ENCODE data around the gene STAM2. TPM values are rescaled to one million over a fixed set of nuclear protein-coding genes. Genes with fewer than 3 reads are reported as not detected.
A peak's percentile ranks its signal among the peaks of the same experiment; 100 is the strongest.
"Not testable (repeated sequence)": the region's sequence is repeated elsewhere in the genome, so short reads cannot be mapped to it uniquely, and the experiment has no call there.

STAM2 gene
- total RNA-seq, 2 donors from 2014 or later: 14.8 to 17.3 TPM

GRCh38 chr2:152162141-152162540 lies 13.4 kb downstream of the STAM2 start:
- peaks cover 18% of the 10 kb centered on the region for H3K4me1 Mint-ChIP-seq
- H3K27ac Mint-ChIP-seq: no peak overlapping the region
- no peak for ATAC-seq (replicated peaks)
- H3K27me3 Mint-ChIP-seq: no peaks in the 10 kb centered on the region
- peaks cover 7% of the 10 kb centered on the region for H3K36me3 Mint-ChIP-seq (ENCODE audit: low read depth)
- no peak overlapping the region for H3K4me3 Mint-ChIP-seq
- no peaks in the 10 kb centered on the region for H3K9me3 Mint-ChIP-seq

- no peak overlapping the region for H3K27ac Mint-ChIP-seq
- no peaks in the 10 kb centered on the region for H3K27me3 Mint-ChIP-seq
- H3K36me3 Mint-ChIP-seq (ENCODE audit: low read depth): peaks cover 12% of the 10 kb centered on the region
- no peaks in the 10 kb centered on the region for H3K9me3 Mint-ChIP-seq
- H3K4me3 Mint-ChIP-seq: no peak overlapping the region
- H3K4me1 Mint-ChIP-seq: peaks cover 17% of the 10 kb centered on the region
- no peak for ATAC-seq (replicated peaks)
These were observed 14.0 kb downstream of the STAM2 start for GRCh38 chr2:152161598-152161997.

- H3K4me3 Mint-ChIP-seq; ATAC-seq (replicated peaks); H3K27ac Mint-ChIP-seq; H3K9me3 Mint-ChIP-seq; H3K27me3 Mint-ChIP-seq: not testable (repeated sequence)
- Mint-ChIP-seq H3K36me3 (ENCODE audit: low read depth) (peaks cover 13% of the 10 kb centered on the region), H3K4me1 (peaks cover 12% of the 10 kb centered on the region)
These were observed 15.2 kb downstream of the STAM2 start for GRCh38 chr2:152160378-152160777.

GRCh38 chr2:152157253-152157652 lies 18.3 kb downstream of the STAM2 start:
- no peaks in the 10 kb centered on the region for H3K9me3 Mint-ChIP-seq
- H3K27me3 Mint-ChIP-seq: no peaks in the 10 kb centered on the region
- no peak overlapping the region for H3K27ac Mint-ChIP-seq
- H3K4me1 Mint-ChIP-seq: peaks cover 6% of the 10 kb centered on the region
- H3K4me3 Mint-ChIP-seq: no peak overlapping the region
- ATAC-seq (replicated peaks): no peak
- peaks cover 13% of the 10 kb centered on the region for H3K36me3 Mint-ChIP-seq (ENCODE audit: low read depth)

- ATAC-seq (replicated peaks): no peak
- H3K36me3 Mint-ChIP-seq (ENCODE audit: low read depth): peaks cover 7% of the 10 kb centered on the region
- H3K4me3 Mint-ChIP-seq: no peak overlapping the region
- no peak overlapping the region for H3K27ac Mint-ChIP-seq
- no peaks in the 10 kb centered on the region for H3K9me3 Mint-ChIP-seq
- peaks cover 6% of the 10 kb centered on the region for H3K4me1 Mint-ChIP-seq
- H3K27me3 Mint-ChIP-seq: no peaks in the 10 kb centered on the region
These were observed 20.4 kb downstream of the STAM2 start for GRCh38 chr2:152155209-152155608.

GRCh38 chr2:152154462-152154861 lies 21.1 kb downstream of the STAM2 start:
- Mint-ChIP-seq H3K4me1 (peaks cover 6% of the 10 kb centered on the region), H3K36me3 (ENCODE audit: low read depth) (peaks cover 11% of the 10 kb centered on the region), H3K27me3 (no peaks in the 10 kb centered on the region), H3K27ac (no peak overlapping the region), H3K4me3 (no peak overlapping the region), H3K9me3 (no peaks in the 10 kb centered on the region)
- ATAC-seq (replicated peaks): no peak

- peaks cover 5% of the 10 kb centered on the region for H3K4me1 Mint-ChIP-seq
- no peaks in the 10 kb centered on the region for H3K27me3 Mint-ChIP-seq
- peaks cover 39% of the 10 kb centered on the region for H3K36me3 Mint-ChIP-seq (ENCODE audit: low read depth)
- no peaks in the 10 kb centered on the region for H3K9me3 Mint-ChIP-seq
- peak; percentile 91 for ATAC-seq (replicated peaks)
- peak overlapping the region; percentile 0 for H3K4me3 Mint-ChIP-seq
- no peak overlapping the region for H3K27ac Mint-ChIP-seq
These were observed 40.9 kb downstream of the STAM2 start for GRCh38 chr2:152134488-152135280.

GRCh38 chr2:152132306-152132705 lies 43.3 kb downstream of the STAM2 start:
- Mint-ChIP-seq H3K4me3 (no peak overlapping the region), H3K27me3 (no peaks in the 10 kb centered on the region), H3K4me1 (peaks cover 5% of the 10 kb centered on the region), H3K9me3 (no peaks in the 10 kb centered on the region), H3K36me3 (ENCODE audit: low read depth) (peaks cover 48% of the 10 kb centered on the region), H3K27ac (no peak overlapping the region)
- no peak for ATAC-seq (replicated peaks)

- no peak overlapping the region for H3K4me3 Mint-ChIP-seq
- peaks cover 65% of the 10 kb centered on the region for H3K36me3 Mint-ChIP-seq (ENCODE audit: low read depth)
- H3K9me3 Mint-ChIP-seq: no peaks in the 10 kb centered on the region
- no peak for ATAC-seq (replicated peaks)
- no peaks in the 10 kb centered on the region for H3K27me3 Mint-ChIP-seq
- no peaks in the 10 kb centered on the region for H3K4me1 Mint-ChIP-seq
- H3K27ac Mint-ChIP-seq: no peak overlapping the region
These were observed 47.9 kb downstream of the STAM2 start for GRCh38 chr2:152127628-152128027.

GRCh38 chr2:152126664-152127063 lies 48.9 kb downstream of the STAM2 start:
- Mint-ChIP-seq H3K36me3 (ENCODE audit: low read depth) (peaks cover 60% of the 10 kb centered on the region), H3K27ac (no peak overlapping the region), H3K4me1 (no peaks in the 10 kb centered on the region), H3K4me3 (no peak overlapping the region), H3K9me3 (no peaks in the 10 kb centered on the region), H3K27me3 (no peaks in the 10 kb centered on the region)
- ATAC-seq (replicated peaks): no peak

GRCh38 chr2:152122161-152122560 lies 53.4 kb downstream of the STAM2 start:
- ATAC-seq (replicated peaks): no peak
- H3K4me1 Mint-ChIP-seq: no peaks in the 10 kb centered on the region
- H3K36me3 Mint-ChIP-seq (ENCODE audit: low read depth): peaks cover 62% of the 10 kb centered on the region
- no peaks in the 10 kb centered on the region for H3K27me3 Mint-ChIP-seq
- H3K27ac Mint-ChIP-seq: no peak overlapping the region
- H3K4me3 Mint-ChIP-seq: no peak overlapping the region
- no peaks in the 10 kb centered on the region for H3K9me3 Mint-ChIP-seq

- Mint-ChIP-seq H3K36me3 (ENCODE audit: low read depth) (peaks cover 66% of the 10 kb centered on the region), H3K27me3 (no peaks in the 10 kb centered on the region), H3K4me1 (no peaks in the 10 kb centered on the region), H3K4me3 (no peak overlapping the region), H3K27ac (no peak overlapping the region), H3K9me3 (no peaks in the 10 kb centered on the region)
- no peak for ATAC-seq (replicated peaks)
These were observed 55.1 kb downstream of the STAM2 start for GRCh38 chr2:152120430-152120829.

GRCh38 chr2:152115952-152116351 lies 59.6 kb downstream of the STAM2 start:
- peaks cover 27% of the 10 kb centered on the region for H3K36me3 Mint-ChIP-seq (ENCODE audit: low read depth)
- no peaks in the 10 kb centered on the region for H3K27me3 Mint-ChIP-seq
- ATAC-seq (replicated peaks): no peak
- H3K4me3 Mint-ChIP-seq: no peak overlapping the region
- no peaks in the 10 kb centered on the region for H3K9me3 Mint-ChIP-seq
- no peak overlapping the region for H3K27ac Mint-ChIP-seq
- no peaks in the 10 kb centered on the region for H3K4me1 Mint-ChIP-seq

GRCh38 chr2:152114366-152114765 lies 61.2 kb downstream of the STAM2 start:
- ATAC-seq (replicated peaks): no peak
- H3K9me3 Mint-ChIP-seq: no peaks in the 10 kb centered on the region
- peaks cover 14% of the 10 kb centered on the region for H3K36me3 Mint-ChIP-seq (ENCODE audit: low read depth)
- no peak overlapping the region for H3K4me3 Mint-ChIP-seq
- H3K27ac Mint-ChIP-seq: no peak overlapping the region
- no peaks in the 10 kb centered on the region for H3K4me1 Mint-ChIP-seq
- H3K27me3 Mint-ChIP-seq: no peaks in the 10 kb centered on the region

- H3K27me3 Mint-ChIP-seq; H3K4me1 Mint-ChIP-seq; H3K9me3 Mint-ChIP-seq; H3K27ac Mint-ChIP-seq; H3K4me3 Mint-ChIP-seq; ATAC-seq (replicated peaks); H3K36me3 Mint-ChIP-seq (ENCODE audit: low read depth): not testable (repeated sequence)
These were observed 68.4 kb downstream of the STAM2 start for GRCh38 chr2:152107140-152107539.

All from activated T-helper 17 cell treated with anti-CD3 and anti-CD28 coated beads, Interleukin-2, amount 50 U/mL, for 72 hours (primary cell).